ENCODE data around the gene PGAM1. TPM values are rescaled to one million over a fixed set of nuclear protein-coding genes. Genes with fewer than 3 reads are reported as not detected.

Gene PGAM1
- total and polyA plus RNA-seq, 2 of the 13 experiments (the other 11 are each of a cell fraction or from before 2014, with no cell fraction given) = 354 to 483 TPM

GRCh38 chr10:97411406-97411805 lies 14.6 kb upstream of the PGAM1 start (continued):
- TF ChIP-seq AGO1 (IDR thresholded peaks at IDR 0.05; ENCODE audit: low read depth, low read length, poor library complexity, severe bottlenecking) (no peak), MLX (CRISPR knock-in tag; IDR thresholded peaks at IDR 0.05) (no peak), TMF1 (CRISPR knock-in tag; IDR thresholded peaks at IDR 0.05; ENCODE audit: low read depth) (no peak), ZSCAN21 (CRISPR knock-in tag; IDR thresholded peaks at IDR 0.05; ENCODE audit: borderline replicate concordance) (no peak), ZNF430 (CRISPR knock-in tag; IDR thresholded peaks at IDR 0.05) (0 out of 2 replicates have a peak, but pooled peaks have one; percentile 23), SP5 (CRISPR knock-in tag; IDR thresholded peaks at IDR 0.05; ENCODE audit: borderline replicate concordance, low read depth) (0 out of 2 replicates have a peak, but pooled peaks have one; percentile 36), PCBP1 (IDR thresholded peaks at IDR 0.05; ENCODE audit: borderline replicate concordance, low read depth, low read length) (no peak), ZNF841 (CRISPR knock-in tag; IDR thresholded peaks at IDR 0.05; ENCODE audit: borderline replicate concordance) (no peak), ZNF331 (CRISPR knock-in tag; IDR thresholded peaks at IDR 0.05) (no peak), NFKBIZ (CRISPR knock-in tag; IDR thresholded peaks at IDR 0.05) (no peak), ZNF121 (CRISPR knock-in tag; IDR thresholded peaks at IDR 0.05) (no peak), ZNF263 (CRISPR knock-in tag; IDR thresholded peaks at IDR 0.05) (no peak), ZNF652 (CRISPR knock-in tag; IDR thresholded peaks at IDR 0.05; ENCODE audit: borderline replicate concordance, low read depth) (no peak), ZNF207 (IDR thresholded peaks at IDR 0.05; ENCODE audit: borderline replicate concordance) (no peak), FOXJ3 (CRISPR knock-in tag; IDR thresholded peaks at IDR 0.05; ENCODE audit: borderline replicate concordance) (no peak), ZNF598 (CRISPR knock-in tag; IDR thresholded peaks at IDR 0.05; ENCODE audit: borderline replicate concordance) (no peak), PCBP2 (optimal IDR thresholded peaks at IDR 0.05; ENCODE audit: low read depth, low read length, poor library complexity, severe bottlenecking) (no peak), SALL1 (CRISPR knock-in tag; IDR thresholded peaks at IDR 0.05) (peak; percentile 54), ZNF784 (CRISPR knock-in tag; IDR thresholded peaks at IDR 0.05; ENCODE audit: borderline replicate concordance) (no peak), TCF12 (IDR thresholded peaks at IDR 0.05) (no peak), TCF12 (CRISPR knock-in tag; IDR thresholded peaks at IDR 0.05) (no peak), BHLHE40 (IDR thresholded peaks at IDR 0.05; ENCODE audit: low read length) (no peak), TCF7 (IDR thresholded peaks at IDR 0.05; ENCODE audit: low read depth) (no peak), GLI4 (CRISPR knock-in tag; IDR thresholded peaks at IDR 0.05; ENCODE audit: borderline replicate concordance) (no peak), ZBTB7A (CRISPR knock-in tag; IDR thresholded peaks at IDR 0.05) (no peak), NCOA2 (CRISPR knock-in tag; IDR thresholded peaks at IDR 0.05) (peak; percentile 65), DBP (CRISPR knock-in tag; IDR thresholded peaks at IDR 0.05; ENCODE audit: not compliant biosample characterization) (no peak), GPBP1L1 (CRISPR knock-in tag; IDR thresholded peaks at IDR 0.05) (no peak)
- TF ChIP-seq, protein P1, sequence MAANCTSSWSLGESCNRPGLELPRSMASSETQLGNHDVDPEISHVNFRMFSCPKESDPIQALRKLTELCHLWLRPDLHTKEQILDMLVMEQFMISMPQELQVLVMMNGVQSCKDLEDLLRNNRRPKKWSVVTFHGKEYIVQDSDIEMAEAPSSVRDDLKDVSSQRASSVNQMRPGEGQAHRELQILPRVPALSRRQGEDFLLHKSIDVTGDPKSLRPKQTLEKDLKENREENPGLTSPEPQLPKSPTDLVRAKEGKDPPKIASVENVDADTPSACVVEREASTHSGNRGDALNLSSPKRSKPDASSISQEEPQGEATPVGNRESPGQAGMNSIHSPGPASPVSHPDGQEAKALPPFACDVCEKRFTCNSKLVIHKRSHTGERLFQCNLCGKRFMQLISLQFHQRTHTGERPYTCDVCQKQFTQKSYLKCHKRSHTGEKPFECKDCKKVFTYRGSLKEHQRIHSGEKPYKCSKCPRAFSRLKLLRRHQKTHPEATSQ (CRISPR knock-in tag; IDR thresholded peaks at IDR 0.05; ENCODE audit: borderline replicate concordance) = no peak

All from HepG2 (cell line).